Activated CD4-positive, alpha-beta T cell treated with anti-CD3 and anti-CD28 coated beads, Interleukin-2, amount 50 U/mL, for 16 hours (primary cell): ENCODE data around the gene SIAH3.
"Not testable (repeated sequence)": the region's sequence is repeated elsewhere in the genome, so short reads cannot be mapped to it uniquely, and the experiment has no call there.

Experiments used
- DNase-seq: peaks from one replicate; pipeline ENCODE4 v3.0.0-alpha.2; 2020

The SIAH3 gene, protein sequence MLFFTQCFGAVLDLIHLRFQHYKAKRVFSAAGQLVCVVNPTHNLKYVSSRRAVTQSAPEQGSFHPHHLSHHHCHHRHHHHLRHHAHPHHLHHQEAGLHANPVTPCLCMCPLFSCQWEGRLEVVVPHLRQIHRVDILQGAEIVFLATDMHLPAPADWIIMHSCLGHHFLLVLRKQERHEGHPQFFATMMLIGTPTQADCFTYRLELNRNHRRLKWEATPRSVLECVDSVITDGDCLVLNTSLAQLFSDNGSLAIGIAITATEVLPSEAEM

DNA sequence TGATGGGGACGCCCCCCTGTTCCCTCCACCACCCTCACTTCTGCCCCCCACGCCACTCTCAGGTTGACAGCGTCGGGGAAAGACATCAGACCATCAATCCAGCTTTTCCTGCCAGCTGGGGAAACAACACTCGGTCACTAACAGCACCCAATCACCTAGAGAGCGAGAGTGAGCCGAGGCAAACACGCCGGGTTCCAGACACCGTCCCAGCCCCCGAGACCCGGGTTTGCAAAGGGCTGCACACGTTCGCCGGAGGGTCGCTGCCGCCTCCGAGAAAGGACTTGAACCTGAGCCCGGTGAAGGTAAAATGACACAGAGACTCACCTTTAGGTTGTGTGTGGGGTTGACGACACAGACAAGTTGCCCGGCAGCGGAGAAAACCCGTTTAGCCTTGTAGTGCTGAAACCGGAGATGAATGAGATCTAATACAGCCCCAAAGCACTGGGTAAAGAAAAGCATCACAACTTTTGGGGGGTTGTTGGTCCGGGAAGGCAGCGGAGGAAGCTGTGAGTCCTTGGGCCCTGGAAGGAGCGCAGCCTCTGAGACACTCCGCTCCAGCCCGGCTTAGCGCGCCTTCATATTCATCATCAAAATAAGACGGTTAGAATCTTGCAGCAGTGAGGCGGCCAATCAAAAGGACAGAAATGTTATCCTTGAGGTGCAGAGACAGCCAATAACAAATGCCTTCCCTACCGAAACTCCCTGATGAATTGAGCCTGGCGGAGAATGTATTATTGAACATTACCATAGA, at the start of gene SIAH3:
TSS of gene SIAH3 (minus strand) at position 583 of the 751 bp plus-strand sequence. CDS start at position 459, 124 bp downstream.
- no peak for DNase-seq

DNA sequence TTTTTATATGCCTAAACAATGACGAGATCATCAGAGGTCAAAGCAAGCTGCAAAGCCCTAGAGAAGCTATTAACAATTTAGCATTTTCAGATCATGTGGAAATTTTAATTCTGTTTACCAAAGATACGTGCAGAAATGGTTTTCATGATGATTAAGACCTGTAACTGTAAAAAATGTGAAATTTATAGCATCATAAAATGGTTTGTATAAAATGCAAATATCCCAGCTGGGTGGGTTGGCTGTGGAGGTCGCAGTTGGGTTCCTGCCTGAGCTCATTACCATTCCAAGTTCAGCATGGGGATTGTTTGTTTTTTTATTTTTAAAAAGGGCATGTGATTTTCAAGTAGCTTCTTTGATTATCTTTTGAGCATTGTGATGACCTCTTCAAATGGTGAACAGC, 47.9 kb upstream of the SIAH3 start:
- no peak for DNase-seq

DNA sequence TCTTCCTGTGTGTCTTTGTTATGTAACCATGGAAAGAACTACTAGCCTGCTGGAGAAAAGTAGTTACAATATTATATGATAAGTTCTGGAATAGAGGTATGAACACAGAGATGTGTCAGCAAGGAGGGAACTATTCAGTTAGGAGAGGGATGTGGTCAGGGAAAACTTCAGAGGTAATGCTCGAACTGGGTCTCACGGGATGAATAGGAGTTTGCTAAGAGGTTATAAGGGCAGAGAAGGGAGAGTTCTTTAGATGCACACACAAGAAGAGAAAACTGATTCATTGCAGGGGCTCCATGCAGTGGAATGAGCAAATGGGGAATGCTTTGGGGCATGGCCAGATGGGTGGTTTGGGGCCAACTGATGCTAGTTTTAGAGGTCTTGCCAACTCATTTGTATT, 46.0 kb upstream of the SIAH3 start:
- DNase-seq = no peak

DNA sequence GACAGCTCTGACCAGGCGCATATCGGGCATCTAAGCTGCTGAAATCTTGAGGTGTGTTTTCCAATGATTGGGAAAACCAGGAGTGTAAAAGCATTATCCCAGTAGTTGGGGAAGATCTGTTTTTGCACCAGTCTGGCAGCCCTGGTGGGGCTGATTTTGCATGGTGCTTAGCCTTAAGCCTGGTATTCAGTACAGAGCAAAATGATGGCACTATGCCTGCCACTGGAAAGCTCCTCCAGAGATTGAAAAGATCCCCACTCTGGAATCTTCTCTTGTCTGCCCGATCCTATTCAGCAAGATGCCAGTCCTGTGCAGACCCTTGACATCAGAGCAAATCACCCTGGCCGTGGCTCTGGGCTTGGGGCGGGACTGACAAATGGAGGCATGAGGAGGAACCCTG, 44.7 kb upstream of the SIAH3 start:
- DNase-seq = no peak

DNA sequence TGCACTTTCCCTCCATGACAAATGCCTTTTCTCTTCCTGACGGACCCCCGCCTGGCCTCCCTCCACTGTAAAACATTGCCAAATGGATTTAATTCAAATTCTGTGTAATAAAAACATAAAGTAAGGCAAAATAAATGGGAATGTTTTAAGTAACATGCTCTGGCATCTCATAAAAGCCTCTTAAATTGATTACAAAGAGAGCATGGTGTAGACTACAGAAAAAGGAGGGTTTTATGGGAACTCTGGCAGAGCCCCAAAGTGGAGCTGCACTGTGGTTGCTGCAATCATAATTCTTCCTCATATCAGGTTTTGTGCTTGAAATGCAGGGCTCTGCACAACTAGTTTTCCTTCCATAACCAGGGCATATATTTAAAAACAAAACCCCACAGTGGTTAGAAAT, 44.3 kb upstream of the SIAH3 start:
- no peak for DNase-seq

DNA sequence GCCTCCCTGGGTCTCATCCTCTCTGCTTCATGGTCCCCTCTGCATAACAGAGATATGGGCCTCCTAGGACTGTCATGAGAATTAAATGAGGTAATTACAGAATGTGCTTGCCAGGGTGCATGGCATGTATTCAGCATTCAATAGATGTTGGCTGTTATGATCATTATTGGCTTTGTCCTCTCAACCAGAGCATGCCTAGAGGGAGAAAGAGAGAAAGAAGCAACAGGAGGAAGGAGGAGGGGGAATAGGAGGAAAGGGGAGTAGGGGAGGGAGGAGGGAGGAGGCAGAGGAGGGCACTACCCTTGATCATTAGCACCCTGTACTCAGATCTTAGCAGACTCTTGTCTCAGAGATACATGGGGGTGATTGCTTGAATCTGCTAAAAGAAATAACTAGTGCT, 41.0 kb upstream of the SIAH3 start:
- DNase-seq = no peak

DNA sequence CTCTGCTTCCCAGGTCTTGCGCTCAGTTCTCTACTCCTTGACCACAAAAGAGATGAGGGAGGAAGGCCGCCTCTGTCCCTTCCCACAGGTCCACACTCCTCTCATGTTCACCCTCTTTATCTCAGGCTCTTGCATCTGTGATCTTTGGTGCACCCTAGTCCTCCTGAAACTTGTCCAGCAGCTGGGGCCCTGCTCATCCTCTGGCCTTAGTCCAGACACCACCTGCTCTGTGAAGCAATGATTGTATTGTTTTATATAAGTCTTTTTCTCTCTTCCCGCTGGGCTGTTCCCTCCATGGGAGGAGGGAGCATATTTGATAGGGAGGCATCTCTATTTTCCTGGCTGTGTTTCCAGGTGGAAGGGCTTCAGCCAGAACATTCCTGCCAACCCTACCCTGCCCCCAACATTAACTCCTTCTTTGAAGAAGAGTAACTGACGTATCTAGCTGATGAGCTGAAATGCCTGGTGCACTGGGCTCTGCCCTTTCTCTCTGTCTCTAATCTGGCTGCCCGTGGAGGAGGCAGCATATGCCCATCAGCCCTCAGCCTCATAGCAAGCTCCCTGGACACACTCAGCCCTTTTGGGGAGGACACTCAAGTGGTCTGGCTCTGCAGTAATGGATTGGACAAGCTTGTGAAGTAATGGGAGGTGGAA, 38.2 kb upstream of the SIAH3 start:
- no peak for DNase-seq

DNA sequence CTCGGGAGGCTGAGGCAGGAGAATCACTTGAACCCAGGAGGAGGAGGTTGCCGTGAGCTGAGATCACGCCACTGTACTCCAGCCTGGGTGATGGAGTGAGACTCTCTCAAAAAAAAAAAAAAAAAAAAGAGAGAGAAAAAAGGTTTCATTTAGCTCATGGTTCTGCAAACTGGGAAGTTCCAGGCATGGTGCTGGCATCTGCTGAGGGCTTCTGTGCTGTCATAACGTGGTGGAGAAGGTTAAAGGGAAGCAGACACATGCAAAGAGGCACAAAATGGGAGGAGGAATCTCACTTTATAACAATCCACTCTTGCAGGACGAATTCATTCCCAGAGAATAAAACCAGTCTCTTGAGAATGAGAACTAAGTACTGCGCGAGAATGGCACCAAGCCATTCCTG, 34.9 kb upstream of the SIAH3 start:
- DNase-seq = no peak

DNA sequence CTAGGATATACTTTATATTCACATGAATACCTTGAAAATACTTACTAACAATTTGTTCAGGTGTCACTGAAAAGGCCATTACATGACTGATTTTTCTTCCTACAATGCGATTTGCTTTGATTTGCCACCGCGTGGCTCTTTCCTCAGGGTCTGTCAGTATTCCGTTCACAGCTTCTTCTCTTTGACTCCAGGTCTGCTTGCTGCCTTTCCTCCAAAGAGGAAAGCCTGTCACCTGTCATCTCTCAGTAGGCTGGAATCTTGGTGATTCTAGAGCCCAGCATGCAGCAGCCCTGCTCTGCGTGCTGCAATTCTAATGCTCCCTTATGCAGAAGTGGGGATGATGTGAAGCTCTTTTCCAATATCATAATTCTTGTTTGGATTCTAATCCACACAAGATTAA, 33.6 kb upstream of the SIAH3 start:
- no peak for DNase-seq

DNA sequence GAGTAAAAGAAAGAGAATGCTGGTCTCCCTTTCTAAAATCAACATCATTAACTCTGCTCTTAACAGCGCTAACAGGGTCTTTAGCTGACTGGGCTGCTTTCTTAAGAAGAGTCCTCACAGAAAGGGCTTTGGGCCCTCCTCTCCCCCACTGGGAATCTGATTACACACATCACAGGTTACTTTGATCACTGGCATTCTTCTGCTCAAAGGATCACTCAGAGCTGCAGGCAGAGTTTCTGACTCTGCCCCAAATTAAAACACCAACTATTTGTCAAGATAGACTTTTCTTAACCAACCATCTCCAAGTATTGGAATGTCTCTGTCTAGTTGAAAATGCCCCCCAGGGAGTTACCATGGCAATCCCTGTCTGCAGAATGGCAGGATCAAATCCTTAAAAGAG, 31.1 kb upstream of the SIAH3 start:
- no peak for DNase-seq

DNA sequence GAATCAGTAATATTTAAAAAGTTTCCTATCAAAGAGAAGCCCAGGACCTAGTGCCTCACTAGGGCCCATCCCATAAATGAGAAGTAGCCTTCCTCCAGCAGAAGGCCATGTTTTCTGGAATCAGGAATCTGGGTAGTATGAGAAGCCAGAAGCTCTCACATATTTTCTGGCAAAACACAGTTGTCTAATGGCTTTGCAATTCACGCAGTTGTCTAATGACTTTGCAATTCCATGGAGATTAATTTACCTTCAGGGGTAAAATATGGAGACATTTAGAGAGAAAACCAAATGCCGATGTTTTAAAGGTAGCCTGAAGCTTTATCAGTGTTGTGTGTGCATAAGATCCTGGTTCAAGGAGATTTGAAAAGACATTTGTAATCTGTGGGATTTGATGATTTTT, 29.8 kb upstream of the SIAH3 start:
- DNase-seq = no peak

DNA sequence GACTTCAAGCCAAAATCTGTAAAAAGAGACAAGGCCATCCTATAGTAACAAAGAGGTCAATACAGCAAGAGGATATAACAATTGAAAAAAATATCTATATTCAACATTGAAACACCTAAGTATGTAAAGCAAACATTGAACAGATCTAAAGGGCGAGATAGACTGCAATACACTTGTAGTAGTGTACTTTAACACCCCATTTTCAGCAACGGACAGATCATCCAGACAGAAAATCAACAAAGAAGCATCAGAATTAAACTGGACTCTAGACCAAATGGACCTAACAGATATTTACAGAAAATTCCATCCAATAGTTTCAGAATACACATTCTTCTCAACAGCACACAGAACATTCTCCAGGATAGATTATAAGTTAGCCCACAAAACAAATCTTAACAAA, 28.7 kb upstream of the SIAH3 start:
- no peak for DNase-seq

DNA sequence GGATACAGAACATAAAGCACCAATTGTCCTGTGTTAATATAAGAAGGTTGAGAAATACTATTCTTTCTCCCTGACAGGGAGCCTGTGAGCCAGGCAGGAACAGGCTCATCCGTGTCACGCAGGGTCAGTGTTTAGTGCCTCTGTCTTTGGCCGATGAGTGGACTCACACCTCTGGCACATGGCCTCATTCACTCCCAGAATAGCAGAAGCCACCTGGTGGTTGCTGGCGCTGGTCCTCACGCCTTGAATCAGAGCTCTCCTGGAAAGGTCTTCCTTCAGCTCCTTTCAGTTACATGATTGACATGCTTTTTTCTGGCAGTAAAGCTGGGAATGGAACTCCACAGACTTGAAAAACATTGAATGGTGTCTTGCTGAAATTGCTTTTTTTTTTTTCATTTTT, 28.1 kb upstream of the SIAH3 start:
- DNase-seq = no peak

DNA sequence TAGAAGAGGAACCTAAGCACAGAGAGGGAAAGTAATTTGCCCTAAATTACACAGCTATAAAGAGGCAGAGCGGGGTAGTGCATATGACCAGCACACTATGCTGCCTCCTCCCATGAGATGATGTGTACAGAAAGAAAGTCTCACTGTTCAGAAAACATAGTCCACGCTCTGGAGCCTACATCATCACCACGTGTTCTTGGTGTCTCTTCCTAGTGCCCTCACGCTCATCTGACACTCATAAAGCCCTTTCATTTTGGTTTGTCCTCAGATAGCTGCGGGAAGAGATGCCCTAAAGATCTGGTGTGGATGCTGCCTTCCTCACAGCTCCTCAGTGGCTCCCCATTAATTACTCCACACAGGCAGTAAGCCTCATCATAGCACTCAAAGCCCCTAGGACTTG, 27.4 kb upstream of the SIAH3 start:
- no peak for DNase-seq

DNA sequence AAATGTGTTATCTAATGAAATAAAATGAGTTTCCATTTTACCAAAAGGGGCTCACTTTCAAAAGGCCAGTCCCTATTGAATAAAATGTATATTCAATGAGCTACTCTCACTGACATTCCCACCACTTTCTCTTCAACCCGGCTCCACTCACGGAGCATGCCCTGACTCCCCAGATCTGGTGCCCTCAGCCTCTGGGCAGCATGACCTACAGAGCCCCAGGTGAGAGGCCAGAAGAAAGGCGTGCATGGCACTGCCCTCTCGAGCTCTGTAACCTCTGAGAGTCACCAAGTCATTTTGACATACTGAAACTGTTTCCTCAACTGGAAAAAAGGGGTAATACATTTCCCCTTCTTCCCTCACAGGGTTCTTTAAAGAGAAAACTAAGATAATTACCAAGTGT, 25.2 kb upstream of the SIAH3 start:
- no peak for DNase-seq

DNA sequence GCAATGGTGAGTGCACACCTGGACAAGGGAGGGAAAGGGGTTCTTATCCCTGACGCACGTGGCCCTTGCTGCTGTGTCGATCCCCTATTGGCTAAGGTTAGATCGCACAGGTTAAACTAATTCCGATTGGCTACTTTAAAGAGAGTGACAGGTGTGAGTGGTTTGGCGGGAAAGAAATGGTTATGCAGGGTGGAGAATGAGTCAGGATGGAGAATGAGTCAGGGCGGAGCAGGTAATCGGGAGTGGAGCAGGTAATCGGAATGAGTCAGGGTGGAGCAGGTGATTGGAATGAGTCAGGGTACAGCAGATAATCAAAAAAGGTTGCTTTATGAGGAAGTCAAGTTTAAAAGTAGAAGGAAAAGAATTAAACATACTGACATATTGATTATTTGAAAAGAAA, 24.4 kb upstream of the SIAH3 start:
- DNase-seq = no peak

DNA sequence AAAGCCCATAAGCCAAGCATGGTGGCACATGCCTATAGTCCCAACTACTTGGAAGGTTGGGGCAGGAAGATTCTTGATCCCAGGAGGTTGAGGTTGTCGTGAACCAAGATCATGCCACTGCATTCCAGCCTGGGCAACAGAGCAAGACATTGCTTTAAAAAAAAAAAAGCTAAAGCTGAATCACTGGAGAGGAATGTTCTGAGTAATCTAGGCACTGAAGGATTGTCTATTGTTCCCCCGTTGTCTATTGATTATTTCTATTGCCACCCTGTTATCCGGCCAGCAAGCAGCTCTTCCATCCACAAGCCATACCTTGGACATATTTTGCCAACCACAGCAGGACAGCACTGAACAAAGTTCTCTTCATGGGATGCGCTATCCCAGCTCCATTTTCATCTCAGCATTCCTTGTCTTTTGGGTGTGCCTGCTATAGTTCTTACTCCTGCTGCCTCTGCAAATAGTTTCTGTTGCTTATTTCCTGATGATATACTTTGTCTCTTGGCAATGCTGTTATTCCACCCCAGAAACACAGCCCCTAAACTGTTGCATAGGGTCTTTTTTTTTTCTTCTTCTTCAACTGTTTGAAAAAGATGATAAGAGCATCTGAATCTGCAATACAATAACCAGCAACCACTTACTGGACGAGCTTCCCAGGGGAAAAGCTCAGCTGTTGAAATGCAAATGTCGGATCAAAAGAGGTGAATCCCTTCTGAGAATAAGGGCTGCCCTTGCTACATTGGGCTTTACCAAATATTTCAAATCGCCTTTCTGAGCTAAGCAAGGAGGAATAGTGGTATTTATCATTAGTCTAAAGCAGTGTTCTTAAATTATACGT, 22.2 kb upstream of the SIAH3 start:
- no peak for DNase-seq

DNA sequence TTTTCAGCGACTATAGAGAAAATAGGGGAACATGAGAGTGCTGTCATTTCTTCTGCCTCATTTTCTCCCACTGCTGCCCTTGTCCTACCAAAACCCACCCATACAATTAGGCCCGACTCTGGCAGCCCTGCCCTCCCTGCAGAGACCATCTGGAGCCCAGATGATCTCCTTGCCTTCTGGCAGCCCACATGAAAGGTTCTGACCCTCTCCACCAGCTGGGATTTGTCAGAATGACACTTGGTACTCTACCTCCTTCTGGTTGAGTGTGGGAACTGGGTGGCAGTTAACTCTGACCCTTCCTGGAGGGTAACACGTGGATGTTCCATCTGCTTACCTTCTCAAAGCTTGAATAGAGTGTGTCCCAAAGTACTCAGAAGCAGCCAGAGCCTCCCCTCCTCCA, 21.0 kb upstream of the SIAH3 start:
- DNase-seq = no peak

DNA sequence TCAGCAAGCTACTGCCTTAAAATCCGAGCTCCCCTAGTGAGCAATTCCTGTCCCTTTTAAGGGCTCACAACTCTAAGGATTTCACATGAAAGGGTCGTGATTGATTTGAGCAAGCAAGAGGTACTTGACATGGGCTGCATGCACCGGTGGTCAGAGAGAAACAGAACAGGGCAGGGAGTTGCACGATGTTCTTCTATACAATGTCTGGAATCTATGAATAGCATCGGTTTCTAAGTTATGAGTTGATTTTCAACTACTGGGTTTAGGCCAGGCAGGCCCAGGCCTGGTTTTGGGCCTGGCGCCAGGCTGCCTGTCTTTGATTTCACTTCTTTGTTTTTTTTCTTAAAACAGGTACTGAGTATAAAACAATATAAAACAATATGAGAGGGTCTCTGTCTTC, 19.6 kb upstream of the SIAH3 start:
- not testable (repeated sequence) for DNase-seq

DNA sequence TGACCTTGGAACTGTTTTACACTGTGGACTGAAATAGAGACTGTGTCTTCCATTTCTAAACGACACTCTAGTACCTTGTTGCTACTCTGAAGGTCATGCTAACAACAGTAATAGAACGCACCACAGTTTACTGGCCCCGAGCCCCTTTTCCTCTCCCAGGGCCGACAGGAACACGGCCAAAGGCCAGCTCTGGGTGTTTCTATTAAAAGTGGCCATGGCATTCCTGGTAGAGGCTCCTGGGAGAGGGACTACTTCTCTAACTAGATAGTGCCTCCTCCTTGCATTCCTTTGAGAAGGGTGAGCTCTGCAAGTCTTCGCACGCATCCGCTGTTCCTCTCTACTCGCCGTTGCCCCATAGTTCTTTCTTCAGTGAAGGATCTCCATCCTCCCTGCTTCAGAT, 18.7 kb upstream of the SIAH3 start:
- no peak for DNase-seq

DNA sequence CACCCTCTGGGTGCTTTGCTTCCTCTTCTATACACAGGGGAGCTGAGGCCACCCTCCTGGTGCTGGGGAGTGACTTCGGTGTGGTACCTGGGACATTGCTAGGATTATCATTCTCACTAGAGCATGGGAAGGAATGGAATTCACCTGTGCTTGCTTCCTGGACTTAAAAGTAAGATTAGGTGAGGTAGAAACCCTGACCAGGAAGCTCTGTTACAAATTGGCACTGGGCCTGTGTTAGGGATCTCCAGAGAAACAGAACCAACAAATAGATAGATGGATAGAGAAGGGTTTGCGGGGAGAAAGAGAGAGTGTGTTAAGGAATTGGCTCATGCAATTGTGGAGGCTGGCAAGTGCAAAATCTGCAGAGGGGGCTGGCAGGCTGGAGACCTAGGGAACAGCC, 13.9 kb upstream of the SIAH3 start:
- DNase-seq = no peak

DNA sequence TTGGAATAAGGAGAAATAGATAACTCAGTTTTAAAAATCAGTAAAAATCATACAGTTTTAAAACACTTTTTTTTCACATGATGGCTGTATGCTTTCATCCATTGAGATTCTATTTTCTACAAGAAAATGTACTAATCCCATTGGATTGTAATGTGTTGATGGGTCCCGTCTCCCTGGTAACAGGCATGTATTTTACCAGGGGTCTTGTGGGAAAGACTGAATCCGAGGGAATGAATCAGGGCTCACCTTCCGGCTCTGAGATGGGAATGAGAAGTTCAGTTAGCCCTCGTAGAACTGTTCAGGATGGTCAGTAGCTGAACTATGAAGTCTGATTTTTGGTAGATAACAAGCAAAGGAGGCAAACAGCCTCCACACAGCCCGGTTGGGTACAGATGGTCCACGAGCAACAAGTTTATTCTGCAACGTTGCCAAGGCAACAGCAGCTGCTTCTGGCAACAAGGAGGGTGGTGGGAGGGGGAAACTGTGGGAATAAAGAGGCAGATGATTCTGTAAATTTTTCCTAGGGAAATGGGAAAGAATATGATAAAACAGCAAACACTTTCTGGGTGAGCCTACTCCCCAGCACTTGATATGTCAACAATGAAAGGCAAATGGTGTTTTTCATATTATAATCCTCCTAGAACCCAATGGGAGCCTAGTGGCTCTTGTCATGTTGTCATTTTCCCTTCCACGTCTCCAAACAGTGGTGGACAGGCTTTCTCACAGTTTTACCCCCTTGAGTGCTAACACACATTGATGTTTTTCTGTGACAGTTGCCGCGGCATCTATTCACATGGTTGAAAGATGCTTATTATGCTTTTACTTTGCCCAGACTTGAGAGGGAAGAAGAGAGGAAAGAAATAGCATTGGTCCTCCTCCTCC, 12.4 kb upstream of the SIAH3 start:
- DNase-seq = no peak
